Measurements from ENCODE around the gene CRABP1. TPM values are rescaled to one million over a fixed set of nuclear protein-coding genes. Genes with fewer than 3 reads are reported as not detected.

Gene CRABP1
- total and polyA plus RNA-seq, 10 of the 15 experiments (the other 5 are each of a cell fraction or from before 2014, with no cell fraction given), result 0.21 to 0.41 TPM; not detected in 8

GRCh38 chr15:78307976-78308375 is 32.2 kb upstream of the CRABP1 start:
- Histone ChIP-seq H3K79me2 (ENCODE audit: control insufficient read depth, insufficient read depth, low read length) (no peaks in the 10 kb centered on the region), H3K4me2 (ENCODE audit: control insufficient read depth, insufficient read depth) (no peak overlapping the region), H2AFZ (ENCODE audit: control insufficient read depth, low read depth, low read length) (no peak overlapping the region), H3K27ac (ENCODE audit: control insufficient read depth, insufficient read depth) (no peak overlapping the region), H4K20me1 (ENCODE audit: control insufficient read depth, insufficient read depth) (no peaks in the 10 kb centered on the region), H3K27me3 (replicated peaks in 1 of 2; ENCODE audit: control insufficient read depth in 2 of 2, insufficient read depth in 2 of 2, low read length in 1 of 2) (no peaks in the 10 kb centered on the region), H3K9ac (ENCODE audit: control insufficient read depth, insufficient read depth, low read length) (no peak overlapping the region), H3K9me3 (replicated peaks; ENCODE audit: control insufficient read depth, insufficient read depth, low read length) (no peaks in the 10 kb centered on the region; the same call in 2 of the 3 replicates), H3K4me1 (ENCODE audit: control insufficient read depth, insufficient read depth, low read length) (no peaks in the 10 kb centered on the region), H3K36me3 (ENCODE audit: control insufficient read depth in 2 of 2, insufficient read depth in 2 of 2, low read length in 1 of 2) (no peaks in the 10 kb centered on the region), H3K4me3 (no peak overlapping the region)
- in situ Hi-C loops (cut with MboI) (loop anchor here (5.0 kb wide), 1 partner anchor 124 kb away; no protein-coding TSS in a partner anchor), intact Hi-C loops (cut with micrococcal nuclease; ENCODE audit: unreplicated experiment) (loop anchor here (1.0 to 5.0 kb wide), 3 partner anchors 115 to 399 kb away; no protein-coding TSS in a partner anchor)
- ChIA-PET RAD21 (ENCODE audit: unreplicated experiment) (interaction anchor here (1.2 to 3.3 kb wide), 3 partner anchors 43 to 115 kb away, joined by 3 to 11 read pairs (median 8); no protein-coding TSS in a partner anchor), CTCF (interaction anchor here (0.6 to 13.8 kb wide), 11 partner anchors 8 to 432 kb away, joined by 3 to 175 read pairs (median 5); partner anchors contain the start of genes HYKK and SKIC8), SMC1A (ENCODE audit: uncharacterized antibody, unreplicated experiment) (interaction anchor here (0.9 to 4.3 kb wide), 5 partner anchors 8 to 128 kb away, joined by 4 to 31 read pairs (median 4); partner anchors contain the start of gene SKIC8), POLR2A (no interaction called here)
- FAIRE-seq (no peak), ATAC-seq (no peak; the same call in 2 of the 3 replicates), DNase-seq (ENCODE audit: low read depth, low spot score) (no peak)
- WGBS (ENCODE audit: insufficient coverage, insufficient replicate concordance, low lambda C conversion rate, missing lambda C conversion rate), result 27% methylated on average over 6 of the region's 6 CpGs
- BruUV-seq (replicated peaks), result no TSS peak
- TF ChIP-seq HDAC6 (IDR thresholded peaks at IDR 0.05; ENCODE audit: unreplicated experiment) (no peak), ZBTB40 (IDR thresholded peaks at IDR 0.05; ENCODE audit: borderline replicate concordance) (no peak), PAX8 (IDR thresholded peaks at IDR 0.05) (no peak), BACH1 (IDR thresholded peaks at IDR 0.05; ENCODE audit: borderline replicate concordance) (no peak), NRF1 (conservative IDR thresholded peaks at IDR 0.05; ENCODE audit: low read depth, low read length) (no peak), ZSCAN29 (IDR thresholded peaks at IDR 0.05) (no peak), CTCF (IDR thresholded peaks at IDR 0.05 in 2 of 3, conservative IDR thresholded peaks at IDR 0.05 in 1 of 3; ENCODE audit: control insufficient read depth in 2 of 3, extremely low read depth in 1 of 3, insufficient read depth in 1 of 3, low read depth in 3 of 3, low read length in 3 of 3) (no peak), NFYA (IDR thresholded peaks at IDR 0.05; ENCODE audit: borderline replicate concordance, low read depth, low read length) (no peak), MXI1 (IDR thresholded peaks at IDR 0.05; ENCODE audit: low read depth, low read length) (no peak), ZNF207 (IDR thresholded peaks at IDR 0.05; ENCODE audit: borderline replicate concordance) (no peak), ASH2L (IDR thresholded peaks at IDR 0.05; ENCODE audit: borderline replicate concordance, low read depth) (no peak), MYB (IDR thresholded peaks at IDR 0.05; ENCODE audit: borderline replicate concordance, low read depth, low read length) (no peak), PKNOX1 (IDR thresholded peaks at IDR 0.05) (no peak), HCFC1 (IDR thresholded peaks at IDR 0.05; ENCODE audit: low read length) (no peak), POLR2A (IDR thresholded peaks at IDR 0.05; ENCODE audit: low read depth, low read length) (no peak), SP1 (IDR thresholded peaks at IDR 0.05; ENCODE audit: low read depth, low read length) (no peak), PBX3 (IDR thresholded peaks at IDR 0.05; ENCODE audit: insufficient replicate concordance, low read depth, low read length) (no peak)

Data from GM12878 (cell line).